GM21717 (cell line): ENCODE measurements around the gene C11orf54.

Experiments
- ATAC-seq: cut with Tn5 transposase; IDR thresholded peaks from one replicate; pipeline ENCODE4 v1.9.1; 2021; ENCODE audit warnings: mild to moderate bottlenecking, moderate library complexity; ENCODE audit not compliant: unreplicated experiment

Gene C11orf54

DNA sequence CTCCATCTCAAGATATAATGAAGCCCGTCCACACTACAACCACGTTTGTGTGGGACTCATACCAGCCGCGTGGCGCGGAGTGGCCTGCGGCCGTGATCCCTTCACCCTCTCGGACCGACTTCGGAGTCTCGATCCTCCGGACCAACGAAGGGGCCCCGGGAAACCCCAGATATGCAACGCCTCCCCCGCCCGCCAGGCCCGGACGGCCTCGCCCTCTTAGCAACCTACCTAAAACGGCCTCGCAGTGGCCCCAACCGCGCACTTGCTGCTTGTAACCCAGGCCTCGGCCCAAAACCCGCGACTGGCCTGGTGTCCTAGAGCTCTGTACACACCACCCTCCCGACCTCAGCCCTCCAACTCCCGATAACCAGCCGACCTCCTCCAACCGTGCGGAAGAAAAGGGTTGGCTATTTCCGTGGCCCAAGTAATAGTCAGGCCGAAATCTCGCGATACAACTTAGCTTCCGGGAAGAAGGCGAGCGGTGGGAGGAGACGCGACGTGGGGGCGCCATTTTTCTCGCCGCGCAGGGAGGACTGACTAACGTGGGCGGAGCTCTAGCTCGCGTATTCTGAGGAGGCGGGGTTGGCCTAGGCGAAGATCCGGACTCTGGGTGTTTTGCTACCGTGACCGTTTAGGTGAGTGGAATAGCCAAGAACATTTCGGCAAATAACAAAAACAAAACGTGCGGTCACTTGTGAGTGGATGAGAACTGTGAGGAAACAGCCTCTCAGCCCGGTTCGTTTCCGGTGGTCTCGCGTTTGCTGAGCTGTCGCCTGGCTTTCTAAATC lies at the start of gene C11orf54, which contains the start of gene TAF1D:
C11orf54 (plus strand) TSS at position 579 of the 788 bp plus-strand sequence. CDS start 5,722 bp downstream, outside the sequence.
TAF1D (minus strand) TSS at position 402 of the 788 bp plus-strand sequence. CDS start 2,191 bp downstream, outside the sequence.
- ATAC-seq: peak; percentile 88

DNA sequence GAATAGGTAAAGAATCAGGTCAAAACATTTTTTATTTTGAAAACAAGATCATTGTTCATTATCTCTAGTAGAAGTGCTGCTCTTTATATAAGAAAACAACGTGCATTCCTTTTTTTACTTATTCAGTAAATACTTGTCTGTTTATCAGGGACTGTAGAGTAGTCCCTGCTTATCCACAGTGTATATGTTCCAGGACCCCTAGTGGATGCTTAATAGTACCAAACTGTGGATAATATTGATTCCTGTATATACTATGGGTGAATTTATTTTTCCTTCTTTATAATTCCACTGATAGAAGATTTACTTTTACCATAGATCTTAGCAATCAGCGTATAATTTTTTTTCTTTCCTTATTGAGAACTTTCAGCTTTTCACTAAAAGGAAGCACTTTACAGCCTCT lies 47.4 kb upstream of the C11orf54 start:
- no peak for ATAC-seq

DNA sequence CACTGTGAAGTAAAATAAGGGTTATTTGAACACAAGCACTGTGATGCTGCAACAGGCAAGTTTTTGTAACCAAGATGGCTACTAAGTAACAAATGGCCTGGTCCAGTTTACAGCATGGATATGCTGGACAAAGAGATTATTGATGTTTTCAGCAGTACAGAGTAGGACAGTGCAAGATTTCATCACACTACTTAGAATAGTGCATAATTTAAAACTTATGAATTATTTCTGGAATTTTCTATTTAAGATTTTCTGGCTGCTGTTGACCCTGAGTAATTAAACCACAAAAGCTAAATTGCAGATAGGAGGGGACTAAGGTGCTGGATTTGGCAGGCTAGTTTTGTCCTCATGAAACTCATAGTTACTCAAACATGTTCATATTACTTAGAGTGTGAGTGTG lies 46.9 kb upstream of the C11orf54 start:
- no peak for ATAC-seq

DNA sequence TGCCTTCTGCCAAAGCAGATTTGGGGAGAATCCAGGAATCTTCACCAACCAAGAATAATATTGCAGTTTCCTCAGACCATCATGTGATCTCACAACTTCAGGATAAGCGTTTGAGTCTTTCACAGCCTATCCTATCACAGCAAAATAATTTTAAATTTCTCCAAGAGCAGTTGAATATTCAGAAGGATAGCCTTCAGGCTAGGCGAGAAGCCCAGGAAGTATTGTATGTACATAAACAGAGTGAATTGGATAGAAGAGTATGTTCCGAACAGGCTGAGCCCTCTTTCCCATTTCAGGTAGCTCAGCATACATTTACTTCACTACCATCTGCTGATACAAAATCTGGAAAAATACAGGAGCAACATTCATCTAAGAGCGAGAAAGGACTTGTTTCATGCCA lies 43.9 kb upstream of the C11orf54 start:
- no peak for ATAC-seq

DNA sequence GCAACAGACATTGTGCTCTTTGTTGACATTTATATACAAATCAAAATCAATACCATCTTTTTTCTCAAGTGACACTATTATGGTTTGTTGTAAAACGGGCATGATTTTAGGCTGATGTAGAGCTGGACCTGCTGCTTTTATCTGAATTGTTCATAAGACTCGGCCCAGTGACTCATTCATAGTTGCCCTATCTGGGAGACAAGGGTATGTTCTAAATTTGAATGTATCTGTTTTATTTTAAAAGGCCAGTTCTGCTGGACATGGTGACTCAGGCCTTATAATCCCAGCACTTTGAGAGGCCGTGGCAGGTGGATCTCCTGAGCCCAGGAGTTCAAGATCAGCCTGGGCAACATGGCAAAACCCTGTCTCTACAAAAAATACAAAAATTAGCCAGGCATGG lies 40.6 kb upstream of the C11orf54 start:
- ATAC-seq: no peak

DNA sequence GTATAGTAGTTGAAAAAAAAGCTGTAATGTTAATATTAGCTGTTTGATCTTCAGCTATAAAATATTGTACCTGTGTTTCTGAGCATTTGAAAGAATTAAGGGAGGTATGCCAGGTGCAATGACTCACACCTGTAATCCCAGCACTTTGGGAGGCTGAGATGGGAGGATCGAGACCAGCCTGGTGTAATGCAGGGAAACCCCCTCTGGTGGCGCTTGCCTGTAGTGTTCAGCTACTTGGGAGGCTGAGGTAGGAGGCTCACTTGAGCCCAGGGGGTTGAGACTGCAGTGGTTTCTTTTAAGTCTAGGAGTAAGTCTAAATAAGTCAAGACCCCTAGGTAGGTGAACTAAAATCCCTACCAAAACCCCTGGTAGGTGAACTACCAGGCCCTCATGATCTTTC lies 37.2 kb upstream of the C11orf54 start:
- ATAC-seq: no peak

DNA sequence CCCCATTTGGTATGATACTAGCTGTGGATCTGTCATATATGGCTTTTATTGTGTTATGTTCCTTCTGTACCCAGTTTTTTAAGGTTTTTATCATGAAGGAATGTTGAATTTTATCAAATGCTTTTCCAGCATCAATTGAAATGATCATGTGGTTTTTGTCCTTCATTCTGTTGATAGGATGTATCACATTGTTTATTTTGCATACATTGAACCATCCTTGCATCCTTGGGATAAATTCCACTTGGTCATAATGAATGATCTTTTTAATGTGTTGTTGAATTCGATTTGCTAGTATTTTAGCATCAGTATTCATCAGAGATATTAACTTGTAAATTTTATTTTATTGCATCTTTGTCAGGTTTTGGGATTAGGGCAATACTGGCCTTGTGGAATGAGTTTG lies 31.2 kb upstream of the C11orf54 start:
- no peak for ATAC-seq

DNA sequence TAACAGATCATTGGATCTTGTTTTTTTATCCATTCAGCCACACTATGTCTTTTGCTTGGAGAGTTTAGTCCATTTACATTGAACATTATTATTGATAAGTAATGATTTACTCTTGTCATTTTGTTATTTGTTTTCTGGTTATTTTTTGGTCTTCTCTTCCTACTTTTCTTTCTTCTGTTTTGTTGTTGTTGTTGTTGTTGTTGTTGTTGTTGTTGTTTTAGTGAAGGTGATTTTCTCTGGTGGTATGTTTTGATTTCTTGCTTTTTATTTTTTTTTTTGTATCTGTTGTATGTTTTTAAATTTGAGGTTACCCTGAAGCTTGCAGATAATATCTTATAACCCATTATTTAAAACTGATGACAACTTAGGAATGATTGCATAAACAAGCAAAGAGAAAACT lies 28.8 kb upstream of the C11orf54 start:
- ATAC-seq: no peak

DNA sequence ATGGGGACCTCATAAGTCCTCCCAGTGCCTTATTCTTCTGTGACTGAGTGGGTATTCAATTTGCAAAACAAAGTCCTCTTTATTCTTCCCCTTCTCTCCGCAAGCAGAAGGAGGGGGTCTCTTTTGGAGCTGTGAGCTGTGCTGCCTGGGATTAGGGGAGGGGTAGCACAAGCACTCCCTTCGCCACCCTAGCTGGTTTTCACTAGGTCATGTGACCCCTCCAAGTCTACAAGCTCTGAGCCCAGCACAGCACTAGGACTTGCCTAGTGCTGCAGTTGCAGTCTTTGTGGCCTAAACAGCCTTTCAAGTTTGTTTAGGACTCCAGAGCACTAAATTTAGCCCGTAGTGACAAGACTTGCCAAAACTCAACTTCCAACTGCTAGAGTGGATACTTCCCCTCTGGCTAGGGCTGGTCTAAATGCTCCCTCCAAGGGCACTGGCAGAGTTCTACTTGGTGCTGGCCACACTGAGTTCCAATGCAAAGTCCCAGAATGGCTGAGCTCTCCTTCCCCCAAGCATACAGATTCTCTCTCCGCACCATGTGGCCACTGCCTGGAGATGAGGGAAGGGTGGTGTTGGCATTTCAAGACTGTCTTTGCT lies 25.6 kb upstream of the C11orf54 start:
- no peak for ATAC-seq

DNA sequence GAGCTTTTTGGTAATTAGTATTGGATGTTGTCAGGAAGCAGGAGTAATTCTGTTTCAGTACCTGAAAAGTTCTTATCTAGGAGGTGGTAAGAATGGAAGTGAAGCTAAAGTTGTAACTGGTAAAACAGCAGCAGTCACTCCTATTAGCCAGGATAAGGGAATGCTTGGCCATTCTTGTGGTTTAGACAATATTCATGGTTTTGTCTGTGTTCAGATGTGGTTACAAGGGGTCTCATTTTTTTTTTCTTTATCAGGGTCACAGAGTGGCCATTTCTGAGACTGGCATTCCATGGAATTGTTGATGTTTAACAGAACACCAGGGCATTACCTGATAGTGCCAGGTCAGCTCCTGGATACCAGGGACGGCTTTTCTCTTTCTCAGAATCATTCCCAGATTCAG lies 24.0 kb upstream of the C11orf54 start:
- ATAC-seq: no peak

DNA sequence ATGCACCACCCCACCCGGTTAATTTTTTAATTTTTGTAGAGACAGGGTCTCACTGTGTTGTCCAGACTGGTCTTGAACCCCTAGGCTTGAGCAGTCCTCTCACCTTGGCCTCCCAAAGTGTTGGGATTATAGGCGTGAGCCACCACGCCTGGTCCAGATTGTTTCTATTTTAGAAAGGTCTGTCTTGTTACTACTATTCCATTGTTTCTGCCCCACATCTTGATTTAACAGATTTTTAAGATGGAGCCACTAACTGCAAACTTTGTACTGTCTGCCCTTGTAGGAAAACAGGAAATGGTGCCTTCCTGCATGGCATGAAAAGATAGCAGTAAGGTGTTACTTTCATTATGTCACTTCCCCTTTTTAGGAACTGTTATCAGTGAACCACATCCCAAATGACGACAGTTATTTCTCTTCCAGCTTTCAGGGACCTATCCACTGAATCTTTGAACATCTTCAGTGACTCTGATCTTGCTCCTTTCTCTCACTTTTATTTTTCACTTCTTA lies 23.4 kb upstream of the C11orf54 start:
- ATAC-seq: peak; percentile 84

DNA sequence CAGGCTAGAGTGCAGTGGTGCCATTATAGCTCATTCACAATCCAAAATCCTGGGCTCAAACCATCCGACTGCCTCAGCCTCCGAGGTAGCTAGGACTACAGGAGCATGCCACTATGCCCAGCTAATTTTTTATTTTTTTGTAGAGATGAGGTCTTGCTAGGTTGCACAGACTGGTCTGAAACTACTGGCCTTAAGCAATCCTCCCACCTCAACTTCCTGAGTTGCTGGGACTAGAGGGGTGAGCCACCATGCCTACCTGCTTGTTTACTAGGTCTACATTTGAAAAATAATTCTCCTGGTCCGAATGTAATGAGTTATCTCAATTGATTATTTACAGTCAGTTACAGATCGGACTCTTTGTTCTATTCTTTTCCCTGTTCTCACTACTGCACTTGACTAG lies 22.2 kb upstream of the C11orf54 start:
- ATAC-seq: no peak

DNA sequence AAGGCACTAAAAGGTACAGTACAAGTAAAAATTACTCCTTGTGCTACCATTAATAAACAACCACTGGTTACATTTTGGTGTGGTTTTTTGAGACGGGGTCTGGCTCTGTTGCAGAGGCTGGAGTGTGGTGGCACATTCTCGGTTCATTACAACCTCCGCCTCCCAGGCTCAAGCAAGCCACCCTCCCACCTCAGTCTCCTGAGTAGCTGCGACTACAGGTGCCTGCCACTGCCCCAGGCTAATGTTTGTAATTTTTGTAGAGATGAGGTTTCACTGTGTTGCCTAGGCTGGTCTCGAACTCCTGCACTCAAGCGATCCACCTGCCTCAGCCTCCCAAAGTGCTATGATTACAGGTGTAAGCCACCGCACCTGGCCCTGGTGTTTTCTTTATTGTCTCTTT lies 20.9 kb upstream of the C11orf54 start:
- no peak for ATAC-seq

DNA sequence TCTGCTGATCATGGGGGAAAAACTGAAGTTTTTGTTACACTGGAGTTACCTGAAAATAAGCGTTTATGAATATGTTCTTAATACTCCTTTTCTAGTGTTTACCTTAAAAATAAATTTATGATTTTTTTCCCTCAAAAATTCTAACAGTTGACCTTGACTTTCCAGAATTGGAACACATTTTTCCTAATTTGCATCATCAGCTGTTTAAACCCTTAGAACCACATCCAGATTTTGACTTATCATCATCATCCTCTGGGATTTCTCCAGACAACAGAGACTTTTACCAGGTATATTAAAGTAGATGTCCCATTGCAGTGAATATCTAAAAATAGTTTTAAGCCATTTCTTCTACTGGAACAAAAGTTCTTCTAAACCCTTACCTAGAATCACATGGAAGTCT lies 17.4 kb upstream of the C11orf54 start:
- no peak for ATAC-seq

DNA sequence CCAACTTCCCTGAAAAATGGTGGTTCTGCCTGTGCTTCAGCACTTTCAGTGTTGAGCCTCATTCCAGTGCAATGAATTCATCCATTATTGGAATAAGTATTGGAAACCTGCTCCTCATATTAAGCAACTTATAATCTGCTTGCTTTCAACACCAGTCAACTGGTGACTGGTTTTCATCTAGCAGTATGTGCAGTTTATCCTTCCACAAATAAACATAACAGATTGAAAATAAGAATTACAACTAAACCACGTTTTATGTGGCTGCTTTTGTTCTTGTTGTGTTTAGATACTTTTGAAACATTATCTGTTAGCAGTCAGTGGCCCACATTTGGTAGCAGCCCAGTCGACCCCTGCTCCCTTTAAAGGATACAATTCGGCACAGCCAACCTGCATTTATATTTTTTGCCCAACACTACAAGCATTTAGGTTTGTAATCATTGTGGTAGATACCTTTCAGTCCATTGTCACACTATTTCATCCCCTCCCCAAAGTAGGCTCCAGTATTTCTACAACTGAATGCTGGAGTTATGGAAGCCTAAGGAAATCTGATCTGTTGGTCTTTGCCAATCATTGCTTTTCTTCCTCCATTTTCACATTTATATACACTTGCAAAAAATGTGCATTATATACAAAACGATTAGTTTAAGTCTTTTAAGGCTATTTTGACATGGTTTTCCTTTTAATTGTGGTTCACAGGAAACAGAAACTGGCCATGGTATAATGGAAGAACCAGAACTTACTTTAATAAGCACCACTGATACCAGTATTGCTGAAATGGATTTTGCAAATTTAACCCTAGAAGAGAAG lies 13.3 kb upstream of the C11orf54 start:
- ATAC-seq: no peak

DNA sequence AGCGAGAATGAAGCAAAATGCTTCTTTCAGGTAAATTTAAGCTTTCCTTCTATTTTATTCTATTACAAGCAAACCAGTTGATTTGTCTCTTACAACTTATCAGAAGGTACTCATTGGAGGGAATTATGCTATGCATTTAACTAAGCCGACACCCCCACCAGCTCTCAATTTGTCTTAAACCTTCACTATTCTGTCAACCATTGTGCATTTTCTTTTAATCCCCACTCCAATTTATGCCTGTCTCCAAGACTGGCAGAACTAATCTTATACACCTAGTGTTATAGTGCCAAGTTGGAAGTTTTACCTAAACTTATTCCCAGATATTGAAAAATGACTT lies 12.7 kb upstream of the C11orf54 start:
- ATAC-seq: no peak

DNA sequence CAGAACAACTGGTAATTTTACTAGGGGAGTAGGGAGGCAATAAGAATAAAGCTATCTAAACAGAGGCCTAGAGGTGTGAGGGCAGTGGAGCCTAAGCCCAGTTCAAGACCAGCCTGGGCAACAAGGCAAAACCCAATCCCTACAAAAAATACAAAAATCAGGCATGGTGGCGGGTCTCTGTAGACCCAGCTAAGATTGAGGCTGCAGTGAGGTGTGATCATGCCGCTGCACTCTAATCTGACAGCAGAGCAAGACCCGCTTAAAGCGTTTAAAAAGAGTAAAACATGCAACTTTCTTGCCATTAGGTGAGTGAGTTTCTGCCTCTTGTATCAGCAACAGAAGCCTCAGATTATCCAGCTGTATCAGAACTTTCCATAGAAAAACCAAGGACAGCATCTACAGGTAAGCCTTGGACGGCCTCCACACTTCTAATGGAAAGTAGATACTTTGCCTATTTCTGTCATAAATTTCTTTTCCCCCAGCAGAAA lies 12.3 kb upstream of the C11orf54 start:
- no peak for ATAC-seq

DNA sequence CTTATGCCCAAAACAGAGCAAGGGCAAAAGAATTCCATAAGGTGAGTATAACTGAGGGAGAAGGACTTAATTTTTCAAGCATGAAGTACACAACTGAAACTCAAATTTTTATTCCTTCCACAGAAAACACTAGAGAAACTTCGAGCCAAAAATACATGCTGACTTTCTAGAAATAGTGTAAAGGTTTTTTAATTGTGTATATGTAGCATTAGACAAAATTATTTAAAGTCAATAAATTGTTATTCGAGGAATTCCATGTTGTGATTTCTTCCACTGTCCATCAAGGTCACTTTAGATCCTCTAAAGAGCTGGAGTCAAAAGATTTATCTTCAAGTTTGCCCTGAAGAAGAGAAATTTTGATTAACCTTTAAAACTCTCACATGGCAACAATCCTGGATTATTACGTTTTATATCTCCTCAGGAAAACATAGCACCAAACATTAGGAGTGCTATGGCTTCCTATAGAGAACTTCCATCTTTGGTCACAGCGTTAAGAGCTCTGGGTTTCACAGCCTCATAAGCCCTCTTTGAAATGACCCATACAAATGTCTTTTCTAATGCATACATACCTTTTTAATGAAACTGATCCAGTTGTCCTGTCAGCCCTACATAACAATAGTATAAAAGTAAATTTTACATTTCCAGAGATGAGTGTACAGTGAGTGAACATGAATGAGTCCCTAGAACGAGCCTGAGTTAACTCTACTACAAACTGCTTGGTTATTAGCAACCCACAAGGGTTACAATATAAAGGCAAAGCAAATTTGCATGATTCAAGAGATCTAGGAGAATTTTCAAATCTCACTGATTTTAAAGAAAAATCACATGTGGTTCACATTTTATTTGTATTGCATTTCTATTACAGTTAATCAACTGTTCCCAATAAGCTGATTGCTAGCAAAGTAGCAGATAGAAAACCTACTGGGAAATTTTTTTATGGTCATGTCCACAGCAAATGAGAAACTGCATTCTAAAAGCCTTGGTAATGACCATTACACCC lies 11.1 kb upstream of the C11orf54 start:
- ATAC-seq: no peak

DNA sequence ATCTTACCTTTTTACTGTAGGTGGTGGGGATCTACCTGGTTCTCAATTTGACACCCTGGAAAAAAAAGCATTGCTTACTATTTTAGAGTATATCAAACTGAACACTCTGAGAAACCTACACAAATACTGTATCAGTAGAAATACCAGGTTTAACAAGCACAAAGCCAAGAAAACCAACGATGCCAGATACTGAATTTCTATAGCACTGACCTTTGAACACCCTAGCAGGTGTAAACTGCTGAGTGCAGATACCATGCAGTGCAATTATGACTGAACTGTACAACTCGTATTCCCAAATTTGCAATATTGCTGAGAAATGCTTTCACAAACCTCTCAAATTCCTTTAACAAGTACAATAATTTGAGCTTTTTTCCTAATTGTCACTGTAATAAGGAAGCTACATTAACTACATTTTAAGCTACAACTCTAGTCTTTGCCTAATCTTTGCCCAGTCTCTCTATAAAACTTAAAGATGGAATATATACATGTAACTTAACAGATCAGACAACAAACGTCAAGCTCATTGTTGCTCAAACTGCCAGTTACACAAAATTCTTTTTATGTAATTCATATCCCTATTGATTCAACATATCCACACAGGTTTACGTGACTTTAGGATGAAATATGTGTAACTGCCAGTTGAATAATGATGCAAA lies 9.1 kb upstream of the C11orf54 start:
- no peak for ATAC-seq

DNA sequence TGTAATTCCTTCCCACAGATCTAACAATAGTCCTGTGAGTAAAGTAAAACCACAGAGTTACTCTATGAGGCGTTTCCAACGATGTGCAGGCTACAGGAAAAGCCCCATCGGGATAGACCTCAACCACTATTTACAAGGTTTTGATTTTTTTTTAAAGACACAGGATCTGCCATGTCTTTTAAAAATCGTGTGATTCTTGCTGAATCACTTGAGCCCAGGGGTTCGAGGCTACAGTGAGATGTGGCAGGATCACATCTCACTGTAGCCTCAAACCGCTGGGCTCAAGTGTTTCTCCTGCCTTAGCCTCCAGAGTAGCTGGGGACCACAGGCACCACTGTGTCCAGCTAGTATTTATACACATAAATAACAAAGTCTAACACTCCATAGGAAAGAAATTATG lies 8.0 kb upstream of the C11orf54 start:
- no peak for ATAC-seq
